ENCODE measurements around the gene CELA1.
A peak's percentile ranks its signal among the peaks of the same experiment; 100 is the strongest.
"Not testable (repeated sequence)": the region's sequence is repeated elsewhere in the genome, so short reads cannot be mapped to it uniquely, and the experiment has no call there.

Gene CELA1

GRCh38 chr12:51341251-51342007 is 5.0 kb downstream of the CELA1 start:
- Mint-ChIP-seq H3K4me1 (ENCODE audit: low read depth) (peaks cover 39% of the 10 kb centered on the region), H3K27me3 (no peaks in the 10 kb centered on the region), H3K9me3 (no peaks in the 10 kb centered on the region), H3K4me3 (no peak overlapping the region), H3K36me3 (ENCODE audit: low read depth) (no peaks in the 10 kb centered on the region), H3K27ac (peak overlapping the region; percentile 39)

GRCh38 chr12:51339750-51340149 is 6.7 kb downstream of the CELA1 start:
- no peaks in the 10 kb centered on the region for H3K36me3 Mint-ChIP-seq (ENCODE audit: low read depth)
- H3K27ac Mint-ChIP-seq: no peak overlapping the region
- peaks cover 31% of the 10 kb centered on the region for H3K4me1 Mint-ChIP-seq (ENCODE audit: low read depth)
- H3K27me3 Mint-ChIP-seq: no peaks in the 10 kb centered on the region
- H3K4me3 Mint-ChIP-seq: no peak overlapping the region
- H3K9me3 Mint-ChIP-seq: no peaks in the 10 kb centered on the region

GRCh38 chr12:51337336-51337735 is 9.1 kb downstream of the CELA1 start:
- H3K27me3 Mint-ChIP-seq; H3K27ac Mint-ChIP-seq; H3K9me3 Mint-ChIP-seq; H3K4me3 Mint-ChIP-seq; H3K36me3 Mint-ChIP-seq (ENCODE audit: low read depth): not testable (repeated sequence)
- peaks cover 14% of the 10 kb centered on the region for H3K4me1 Mint-ChIP-seq (ENCODE audit: low read depth)

- Mint-ChIP-seq H3K36me3 (ENCODE audit: low read depth) (no peaks in the 10 kb centered on the region), H3K9me3 (no peaks in the 10 kb centered on the region), H3K4me1 (ENCODE audit: low read depth) (peaks cover under 1% of the 10 kb centered on the region), H3K27me3 (no peaks in the 10 kb centered on the region), H3K27ac (no peak overlapping the region), H3K4me3 (no peak overlapping the region)
Observed at GRCh38 chr12:51335931-51336330, 10.5 kb downstream of the CELA1 start.

- peaks cover 7% of the 10 kb centered on the region for H3K4me1 Mint-ChIP-seq (ENCODE audit: low read depth)
- no peak overlapping the region for H3K4me3 Mint-ChIP-seq
- no peaks in the 10 kb centered on the region for H3K9me3 Mint-ChIP-seq
- no peaks in the 10 kb centered on the region for H3K36me3 Mint-ChIP-seq (ENCODE audit: low read depth)
- H3K27ac Mint-ChIP-seq: no peak overlapping the region
- no peaks in the 10 kb centered on the region for H3K27me3 Mint-ChIP-seq
Observed at GRCh38 chr12:51334764-51335163, 11.7 kb downstream of the CELA1 start.

GRCh38 chr12:51333536-51333935 is 12.9 kb downstream of the CELA1 start:
- H3K4me3 Mint-ChIP-seq: no peak overlapping the region
- peaks cover 16% of the 10 kb centered on the region for H3K4me1 Mint-ChIP-seq (ENCODE audit: low read depth)
- H3K27me3 Mint-ChIP-seq: no peaks in the 10 kb centered on the region
- no peaks in the 10 kb centered on the region for H3K9me3 Mint-ChIP-seq
- H3K36me3 Mint-ChIP-seq (ENCODE audit: low read depth): no peaks in the 10 kb centered on the region
- no peak overlapping the region for H3K27ac Mint-ChIP-seq

GRCh38 chr12:51330186-51330585 is 16.3 kb downstream of the CELA1 start:
- peaks cover 46% of the 10 kb centered on the region for H3K4me1 Mint-ChIP-seq (ENCODE audit: low read depth)

GRCh38 chr12:51329742-51330141 is 16.7 kb downstream of the CELA1 start:
- no peaks in the 10 kb centered on the region for H3K36me3 Mint-ChIP-seq (ENCODE audit: low read depth)
- no peaks in the 10 kb centered on the region for H3K9me3 Mint-ChIP-seq
- H3K27me3 Mint-ChIP-seq: no peaks in the 10 kb centered on the region
- peak overlapping the region; percentile 87 for H3K27ac Mint-ChIP-seq
- H3K4me3 Mint-ChIP-seq: peak overlapping the region; percentile 31
- peaks cover 51% of the 10 kb centered on the region for H3K4me1 Mint-ChIP-seq (ENCODE audit: low read depth)

More at GRCh38 chr12:51330186-51330585, 16.3 kb downstream of the CELA1 start:
- peak overlapping the region; percentile 31 for H3K4me3 Mint-ChIP-seq
- H3K9me3 Mint-ChIP-seq: no peaks in the 10 kb centered on the region
- H3K36me3 Mint-ChIP-seq (ENCODE audit: low read depth): no peaks in the 10 kb centered on the region
- no peak overlapping the region for H3K27ac Mint-ChIP-seq
- no peaks in the 10 kb centered on the region for H3K27me3 Mint-ChIP-seq

- peaks cover 56% of the 10 kb centered on the region for H3K4me1 Mint-ChIP-seq (ENCODE audit: low read depth)
- H3K27ac Mint-ChIP-seq: no peak overlapping the region
- no peaks in the 10 kb centered on the region for H3K9me3 Mint-ChIP-seq
- H3K4me3 Mint-ChIP-seq: peak overlapping the region; percentile 21
- H3K36me3 Mint-ChIP-seq (ENCODE audit: low read depth): no peaks in the 10 kb centered on the region
- no peaks in the 10 kb centered on the region for H3K27me3 Mint-ChIP-seq
Observed at GRCh38 chr12:51328587-51328986, 17.9 kb downstream of the CELA1 start.

- H3K27ac Mint-ChIP-seq: peak overlapping the region; percentile 95
- H3K4me1 Mint-ChIP-seq (ENCODE audit: low read depth): peaks cover 71% of the 10 kb centered on the region
- H3K9me3 Mint-ChIP-seq: no peaks in the 10 kb centered on the region
- no peaks in the 10 kb centered on the region for H3K27me3 Mint-ChIP-seq
- H3K36me3 Mint-ChIP-seq (ENCODE audit: low read depth): peaks cover 9% of the 10 kb centered on the region
- peak overlapping the region; percentile 52 for H3K4me3 Mint-ChIP-seq
Observed at GRCh38 chr12:51326698-51327439, 19.6 kb downstream of the CELA1 start.

- Mint-ChIP-seq H3K36me3 (ENCODE audit: low read depth) (peaks cover 21% of the 10 kb centered on the region), H3K27me3 (no peaks in the 10 kb centered on the region), H3K27ac (peak overlapping the region; percentile 80), H3K9me3 (no peaks in the 10 kb centered on the region), H3K4me3 (peak overlapping the region; percentile 63), H3K4me1 (ENCODE audit: low read depth) (peaks cover 85% of the 10 kb centered on the region)
Observed at GRCh38 chr12:51324953-51325352, 21.5 kb downstream of the CELA1 start.

GRCh38 chr12:51323966-51324895 is 22.2 kb downstream of the CELA1 start, which contains the start of gene BIN2:
BIN2 (minus strand) TSS chr12:51324174; CDS start chr12:51324102, 72 bp downstream.
- Mint-ChIP-seq H3K36me3 (ENCODE audit: low read depth) (peaks cover 21% of the 10 kb centered on the region), H3K27me3 (no peaks in the 10 kb centered on the region), H3K27ac (peak within 1 kb of the TSS; percentile 98), H3K9me3 (no peaks in the 10 kb centered on the region), H3K4me1 (ENCODE audit: low read depth) (peaks cover 85% of the 10 kb centered on the region), H3K4me3 (peak within 1 kb of the TSS; percentile 91)

- no peaks in the 10 kb centered on the region for H3K27me3 Mint-ChIP-seq
- no peaks in the 10 kb centered on the region for H3K9me3 Mint-ChIP-seq
- H3K4me3 Mint-ChIP-seq: peak overlapping the region; percentile 91
- H3K36me3 Mint-ChIP-seq (ENCODE audit: low read depth): peaks cover 26% of the 10 kb centered on the region
- peak overlapping the region; percentile 98 for H3K27ac Mint-ChIP-seq
- H3K4me1 Mint-ChIP-seq (ENCODE audit: low read depth): peaks cover 88% of the 10 kb centered on the region
Observed at GRCh38 chr12:51323317-51323960, 23.0 kb downstream of the CELA1 start.

- Mint-ChIP-seq H3K4me1 (ENCODE audit: low read depth) (peaks cover 85% of the 10 kb centered on the region), H3K27me3 (no peaks in the 10 kb centered on the region), H3K27ac (peak overlapping the region; percentile 98), H3K36me3 (ENCODE audit: low read depth) (peaks cover 31% of the 10 kb centered on the region), H3K9me3 (no peaks in the 10 kb centered on the region), H3K4me3 (peak overlapping the region; percentile 91)
Observed at GRCh38 chr12:51322452-51322851, 24.0 kb downstream of the CELA1 start.
